Neural cell (in vitro differentiated cells): ENCODE measurements around the gene STRN.

ENCODE experiments used
- CTCF ChIP-seq: fragments of 450-650 bp; IDR thresholded peaks from 2 replicates; pipeline ENCODE4 v1.5.1; 2014; ENCODE audit warnings: antibody characterized with exemption, mild to moderate bottlenecking, moderate library complexity; ENCODE audit not compliant: poor library complexity, severe bottlenecking
- EP300 ChIP-seq: fragments of 450-650 bp; conservative IDR thresholded peaks from 2 replicates; pipeline ENCODE4 v1.6.1; 2014; ENCODE audit warnings: antibody characterized with exemption, mild to moderate bottlenecking, moderate library complexity; ENCODE audit not compliant: poor library complexity, severe bottlenecking
- EZH2 ChIP-seq: fragments of 200-600, 300-800 bp; shearing (Covaris generic), sonication (generic); IDR thresholded peaks from 2 replicates; pipeline ENCODE4 v1.6.1; 2014; ENCODE audit warnings: antibody characterized with exemption, low read length, borderline replicate concordance, mild to moderate bottlenecking; ENCODE audit not compliant: insufficient read depth, poor library complexity, severe bottlenecking
- MXI1 ChIP-seq: fragments of 450-650 bp; conservative IDR thresholded peaks from 2 replicates; pipeline ENCODE4 v1.6.1; 2014; ENCODE audit warnings: antibody characterized with exemption, mild to moderate bottlenecking; ENCODE audit not compliant: poor library complexity, severe bottlenecking
- POLR2AphosphoS5 ChIP-seq: IDR thresholded peaks from 2 replicates; pipeline ENCODE4 v1.6.1; 2012
- RAD21 ChIP-seq: fragments of 450-650 bp; conservative IDR thresholded peaks from 2 replicates; pipeline ENCODE4 v1.6.1; 2014; ENCODE audit warnings: antibody characterized with exemption, mild to moderate bottlenecking, moderate library complexity
- SMC3 ChIP-seq: fragments of 450-650 bp; conservative IDR thresholded peaks from 2 replicates; pipeline ENCODE4 v1.6.1; 2014; ENCODE audit warnings: antibody characterized with exemption, mild to moderate bottlenecking, moderate library complexity; ENCODE audit not compliant: poor library complexity
- TAF1 ChIP-seq: IDR thresholded peaks from 2 replicates; pipeline ENCODE4 v1.6.1; 2012; ENCODE audit warnings: low read depth

GRCh38 chr2:36902385-36903120 lies 63.8 kb downstream of the STRN start:
- TF ChIP-seq CTCF: no peak
- TF ChIP-seq EZH2: no peak
- TF ChIP-seq RAD21: no peak
- no peak for TF ChIP-seq POLR2AphosphoS5
- no peak for TF ChIP-seq EP300
- no peak for TF ChIP-seq TAF1
- TF ChIP-seq SMC3: no peak
- no peak for TF ChIP-seq MXI1
